ENCODE data around the gene MC1R. TPM values are rescaled to one million over a fixed set of nuclear protein-coding genes. Genes with fewer than 3 reads are reported as not detected.
"Not testable (repeated sequence)": the region's sequence is repeated elsewhere in the genome, so short reads cannot be mapped to it uniquely, and the experiment has no call there.

The MC1R gene
- total RNA-seq, 1 donor from 2014 or later = 8.1 TPM

DNA sequence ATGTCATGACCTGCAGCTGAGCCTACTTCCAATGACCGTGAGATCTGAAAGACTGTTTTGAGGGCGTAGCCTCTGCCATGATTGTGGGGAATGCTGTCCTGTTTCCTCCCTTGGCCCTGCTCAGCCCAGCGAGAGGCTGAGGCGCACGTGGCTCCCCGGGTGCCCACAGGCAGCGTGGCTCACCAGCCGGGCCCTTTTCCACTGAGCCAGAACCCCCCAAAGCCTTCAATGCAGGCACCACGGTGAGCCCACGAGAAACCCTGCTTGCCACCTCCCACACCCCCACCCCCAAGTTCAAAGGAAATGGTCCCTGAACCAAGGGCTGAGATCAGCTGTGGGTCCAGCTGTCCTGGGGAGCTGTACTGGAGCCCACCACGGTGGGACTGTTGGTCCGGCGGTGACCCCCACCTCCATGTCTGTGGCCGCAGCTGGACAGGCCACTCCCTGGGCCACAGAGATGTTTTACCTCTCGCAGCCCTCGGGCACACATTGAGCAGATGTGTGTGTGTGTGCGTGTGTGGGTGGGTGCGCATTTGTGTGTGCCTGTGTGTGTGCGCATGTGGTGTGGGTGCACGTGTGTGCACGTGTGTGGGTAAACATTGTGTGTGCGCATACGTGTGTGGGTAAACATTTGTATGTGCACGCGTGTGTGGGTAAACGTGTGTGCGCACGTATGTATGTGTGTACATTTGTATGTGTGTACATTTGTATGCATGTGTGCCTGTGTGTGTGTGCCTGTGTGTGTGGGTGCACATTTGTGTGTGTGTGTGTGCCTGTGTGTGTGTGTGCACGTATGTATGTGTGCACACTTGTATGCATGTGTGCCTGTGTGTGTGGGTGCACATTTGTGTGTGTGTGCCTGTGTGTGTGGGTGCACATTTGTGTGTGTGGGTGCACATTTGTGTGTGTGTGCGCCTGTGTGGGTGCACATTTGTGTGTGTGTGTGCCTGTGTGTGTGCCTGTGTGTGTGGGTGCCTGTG, 5.0 kb upstream of the MC1R start:
- DNase-seq (ENCODE audit: low spot score) = no peak

DNA sequence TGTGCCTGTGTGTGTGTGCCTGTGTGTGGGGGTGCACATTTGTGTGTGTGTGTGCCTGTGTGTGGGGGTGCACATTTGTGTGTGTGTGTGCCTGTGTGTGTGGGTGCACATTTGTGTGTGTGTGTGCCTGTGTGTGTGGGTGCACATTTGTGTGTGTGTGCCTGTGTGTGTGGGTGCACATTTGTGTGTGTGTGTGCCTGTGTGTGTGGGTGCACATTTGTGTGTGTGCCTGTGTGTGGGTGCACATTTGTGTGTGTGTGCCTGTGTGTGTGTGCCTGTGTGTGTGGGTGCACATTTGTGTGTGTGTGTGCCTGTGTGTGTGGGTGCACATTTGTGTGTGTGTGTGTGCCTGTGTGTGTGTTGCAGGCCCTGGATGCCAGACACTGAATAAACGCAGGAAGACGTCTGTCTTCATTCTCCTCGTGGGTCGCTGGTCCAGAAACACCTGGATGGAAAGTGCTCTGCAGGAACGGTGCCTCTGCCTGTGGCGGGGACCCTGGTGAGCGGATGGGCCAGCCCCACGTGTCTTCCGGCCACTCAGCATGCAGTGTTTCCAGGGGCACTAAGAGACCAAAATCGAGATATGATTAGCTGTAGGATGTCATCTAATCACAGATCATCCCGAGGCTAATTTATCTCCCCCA, 3.9 kb upstream of the MC1R start:
- not testable (repeated sequence) for DNase-seq (ENCODE audit: low spot score)

DNA sequence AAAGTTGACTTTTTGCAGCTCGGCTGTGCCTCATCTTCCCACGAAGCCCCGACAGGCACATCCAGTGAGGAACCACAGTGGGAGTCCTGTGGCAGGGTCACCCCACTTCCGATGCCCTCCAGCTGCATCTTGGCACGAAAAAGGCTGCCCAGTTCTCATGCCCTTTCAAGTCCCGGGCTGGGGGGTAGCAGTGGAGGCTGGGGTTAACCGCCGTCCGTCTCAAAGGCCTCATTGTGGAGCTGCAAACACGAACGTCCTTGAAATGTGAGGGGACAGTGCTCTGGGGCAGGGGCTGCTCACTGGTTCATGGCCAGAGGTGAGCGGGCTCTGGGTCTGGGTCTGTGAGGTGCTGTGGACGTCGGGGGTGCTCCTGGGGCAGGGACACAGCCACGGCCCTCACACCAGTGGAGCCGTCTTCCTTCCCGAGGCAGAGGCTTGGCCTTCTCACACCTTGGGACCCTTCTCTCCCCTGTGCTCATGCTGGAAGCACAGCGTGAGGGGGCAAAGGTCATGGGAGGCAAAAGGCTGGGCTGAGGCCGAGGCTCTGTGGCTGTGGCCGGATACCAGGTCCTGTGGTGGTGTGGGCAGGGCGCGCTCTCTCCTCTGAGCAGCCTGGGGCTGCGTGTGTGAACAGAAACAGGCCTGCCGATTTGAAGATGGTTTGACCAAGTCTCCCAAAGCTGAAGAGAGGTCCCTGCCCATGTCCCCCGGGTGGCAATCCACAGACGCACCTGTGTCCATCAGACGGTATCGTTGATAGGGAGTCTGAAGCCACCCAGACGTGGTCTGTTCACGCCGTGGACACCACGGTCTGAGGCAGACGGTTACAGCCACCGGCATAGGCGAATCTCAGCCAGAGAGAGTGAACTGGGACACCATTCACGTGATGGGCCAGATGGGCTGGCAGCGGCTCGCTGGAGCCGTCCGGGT, 3.1 kb upstream of the MC1R start:
- no peak for DNase-seq (ENCODE audit: low spot score)

DNA sequence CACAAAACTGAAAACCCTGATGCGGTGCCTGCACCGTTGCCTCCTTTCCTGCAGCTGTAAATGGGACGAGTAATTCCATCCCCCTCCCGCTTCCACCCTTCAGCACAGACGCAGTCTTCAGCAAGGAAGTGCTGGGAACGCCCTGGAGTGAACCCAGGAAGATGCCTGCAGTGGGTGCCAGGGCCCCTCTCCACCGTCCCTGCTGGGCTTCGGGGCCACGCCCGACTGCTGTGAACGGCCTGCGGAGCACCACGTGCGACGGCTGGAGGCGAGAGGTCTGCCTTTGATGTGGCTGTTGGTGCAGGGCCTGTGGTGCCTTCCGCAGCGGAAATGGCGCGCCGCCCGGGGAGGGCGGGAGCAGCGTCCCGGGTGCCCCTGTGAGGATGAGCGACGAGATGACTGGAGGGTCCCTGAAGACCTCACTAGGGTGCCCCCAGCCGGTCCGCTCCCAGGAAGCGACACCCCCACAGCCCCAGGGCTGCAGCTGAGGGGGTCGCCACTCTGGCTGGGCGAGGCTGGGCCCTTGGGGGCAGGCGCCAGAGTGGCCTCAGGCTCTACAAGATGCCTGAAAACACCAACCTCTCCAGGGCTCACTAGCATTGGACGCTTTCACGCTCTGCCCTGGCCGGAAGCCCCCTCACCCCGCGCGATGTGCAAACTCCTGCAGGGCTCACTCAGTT, 749 bp upstream of the MC1R start:
- DNase-seq (ENCODE audit: low spot score) = peak; percentile 53

DNA sequence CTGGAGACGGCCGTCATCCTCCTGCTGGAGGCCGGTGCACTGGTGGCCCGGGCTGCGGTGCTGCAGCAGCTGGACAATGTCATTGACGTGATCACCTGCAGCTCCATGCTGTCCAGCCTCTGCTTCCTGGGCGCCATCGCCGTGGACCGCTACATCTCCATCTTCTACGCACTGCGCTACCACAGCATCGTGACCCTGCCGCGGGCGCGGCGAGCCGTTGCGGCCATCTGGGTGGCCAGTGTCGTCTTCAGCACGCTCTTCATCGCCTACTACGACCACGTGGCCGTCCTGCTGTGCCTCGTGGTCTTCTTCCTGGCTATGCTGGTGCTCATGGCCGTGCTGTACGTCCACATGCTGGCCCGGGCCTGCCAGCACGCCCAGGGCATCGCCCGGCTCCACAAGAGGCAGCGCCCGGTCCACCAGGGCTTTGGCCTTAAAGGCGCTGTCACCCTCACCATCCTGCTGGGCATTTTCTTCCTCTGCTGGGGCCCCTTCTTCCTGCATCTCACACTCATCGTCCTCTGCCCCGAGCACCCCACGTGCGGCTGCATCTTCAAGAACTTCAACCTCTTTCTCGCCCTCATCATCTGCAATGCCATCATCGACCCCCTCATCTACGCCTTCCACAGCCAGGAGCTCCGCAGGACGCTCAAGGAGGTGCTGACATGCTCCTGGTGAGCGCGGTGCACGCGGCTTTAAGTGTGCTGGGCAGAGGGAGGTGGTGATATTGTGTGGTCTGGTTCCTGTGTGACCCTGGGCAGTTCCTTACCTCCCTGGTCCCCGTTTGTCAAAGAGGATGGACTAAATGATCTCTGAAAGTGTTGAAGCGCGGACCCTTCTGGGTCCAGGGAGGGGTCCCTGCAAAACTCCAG, 1.1 kb downstream of the MC1R start:
- no peak for DNase-seq (ENCODE audit: low spot score)

DNA sequence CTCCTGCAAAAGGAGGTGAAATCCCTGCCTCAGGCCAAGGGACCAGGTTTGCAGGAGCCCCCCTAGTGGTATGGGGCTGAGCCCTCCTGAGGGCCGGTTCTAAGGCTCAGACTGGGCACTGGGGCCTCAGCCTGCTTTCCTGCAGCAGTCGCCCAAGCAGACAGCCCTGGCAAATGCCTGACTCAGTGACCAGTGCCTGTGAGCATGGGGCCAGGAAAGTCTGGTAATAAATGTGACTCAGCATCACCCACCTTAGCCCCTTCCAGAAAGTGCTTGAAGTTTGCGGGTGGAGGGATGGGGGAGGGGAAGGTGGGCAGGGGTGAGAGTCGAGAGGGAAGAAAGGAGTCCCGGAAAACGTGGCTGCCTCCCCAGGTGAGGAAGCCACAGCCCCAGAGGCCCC, 2.1 kb downstream of the MC1R start:
- no peak for DNase-seq (ENCODE audit: low spot score)

DNA sequence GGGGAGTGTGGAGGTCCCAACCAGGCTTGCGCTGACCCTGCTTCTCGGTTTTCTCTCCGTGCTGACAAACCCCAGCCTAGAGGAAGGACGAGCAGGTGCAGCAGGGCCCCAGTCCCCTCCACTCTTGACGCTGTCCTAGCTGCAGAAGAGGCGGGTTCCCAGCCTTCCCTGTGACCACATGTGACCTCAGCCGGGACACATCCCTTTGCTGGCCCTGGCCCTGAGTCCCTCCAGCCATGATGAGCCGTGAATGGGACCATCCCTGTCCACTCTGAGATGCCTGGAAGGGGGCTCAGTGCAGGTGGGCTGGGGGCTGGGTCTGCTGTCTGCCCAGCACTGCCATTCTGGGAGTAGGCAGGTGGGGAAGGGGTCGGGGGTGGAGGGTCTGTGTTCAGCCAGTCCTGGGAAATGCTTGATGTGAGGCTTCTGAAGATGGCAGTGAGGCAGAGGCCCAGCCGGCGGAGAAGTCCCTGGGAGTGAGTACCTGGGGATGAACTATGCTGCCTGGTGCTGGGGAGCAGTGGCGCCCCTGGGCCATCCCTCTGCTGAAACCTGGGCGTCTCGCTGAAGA, 2.6 kb downstream of the MC1R start:
- no peak for DNase-seq (ENCODE audit: low spot score)

DNA sequence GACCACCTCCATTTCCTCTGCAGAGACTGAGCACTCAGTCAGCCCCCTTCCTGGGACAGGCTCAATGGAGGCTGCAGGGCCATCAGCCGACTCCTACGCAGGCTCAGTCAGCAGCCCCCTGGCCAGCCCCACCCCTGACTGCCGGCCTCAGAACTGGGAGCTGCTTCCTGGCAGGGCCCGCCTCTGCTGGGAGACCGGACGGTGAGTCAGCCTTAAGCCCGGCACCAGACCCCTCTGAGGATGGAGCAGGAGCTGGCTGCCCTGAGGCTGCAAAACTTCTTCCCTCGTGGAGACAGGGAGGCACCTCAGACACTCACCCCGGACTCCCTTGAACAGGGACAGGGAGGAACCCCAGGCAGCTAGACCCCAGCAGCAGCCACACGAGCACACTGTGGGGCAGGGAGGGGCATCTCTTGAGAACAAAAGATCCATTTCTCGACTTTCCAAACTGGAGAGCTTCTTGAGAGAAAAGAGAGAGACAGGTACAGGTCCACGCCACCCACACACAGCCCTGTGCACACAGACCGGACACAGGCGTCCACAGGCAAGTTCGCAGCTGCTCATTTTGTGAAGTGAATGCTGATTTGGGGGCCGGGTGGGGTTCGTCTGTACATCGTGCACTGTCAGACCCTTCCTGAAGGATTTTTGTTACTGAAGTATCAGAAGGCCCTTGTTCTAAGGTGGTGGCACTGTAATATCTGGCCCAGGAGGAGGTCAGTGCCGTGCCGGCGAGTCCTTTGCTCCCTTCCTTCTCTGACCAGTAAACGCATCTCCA, 3.2 kb downstream of the MC1R start:
- peak; percentile 50 for DNase-seq (ENCODE audit: low spot score)

DNA sequence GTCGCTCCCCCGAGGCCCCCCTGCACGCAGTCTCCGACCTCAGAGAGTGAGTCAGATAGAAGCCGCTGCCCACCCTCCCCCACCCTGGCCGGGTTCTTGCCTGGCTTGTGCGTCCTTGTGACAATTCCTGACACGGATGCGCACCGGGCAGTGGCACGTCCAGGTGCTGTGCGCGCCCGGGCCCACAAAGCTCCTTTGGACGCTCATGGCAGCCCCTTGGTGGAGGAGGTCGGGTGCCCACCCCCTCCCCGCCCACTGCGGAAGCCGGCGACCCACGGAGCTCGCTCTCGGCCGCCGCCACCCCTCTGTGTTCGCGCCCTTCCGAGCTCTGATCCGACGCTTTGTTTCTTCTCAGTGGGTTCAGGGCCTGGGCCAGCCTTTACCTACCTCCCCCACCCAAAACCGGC, 3.8 kb downstream of the MC1R start:
- DNase-seq (ENCODE audit: low spot score) = peak; percentile 58

DNA sequence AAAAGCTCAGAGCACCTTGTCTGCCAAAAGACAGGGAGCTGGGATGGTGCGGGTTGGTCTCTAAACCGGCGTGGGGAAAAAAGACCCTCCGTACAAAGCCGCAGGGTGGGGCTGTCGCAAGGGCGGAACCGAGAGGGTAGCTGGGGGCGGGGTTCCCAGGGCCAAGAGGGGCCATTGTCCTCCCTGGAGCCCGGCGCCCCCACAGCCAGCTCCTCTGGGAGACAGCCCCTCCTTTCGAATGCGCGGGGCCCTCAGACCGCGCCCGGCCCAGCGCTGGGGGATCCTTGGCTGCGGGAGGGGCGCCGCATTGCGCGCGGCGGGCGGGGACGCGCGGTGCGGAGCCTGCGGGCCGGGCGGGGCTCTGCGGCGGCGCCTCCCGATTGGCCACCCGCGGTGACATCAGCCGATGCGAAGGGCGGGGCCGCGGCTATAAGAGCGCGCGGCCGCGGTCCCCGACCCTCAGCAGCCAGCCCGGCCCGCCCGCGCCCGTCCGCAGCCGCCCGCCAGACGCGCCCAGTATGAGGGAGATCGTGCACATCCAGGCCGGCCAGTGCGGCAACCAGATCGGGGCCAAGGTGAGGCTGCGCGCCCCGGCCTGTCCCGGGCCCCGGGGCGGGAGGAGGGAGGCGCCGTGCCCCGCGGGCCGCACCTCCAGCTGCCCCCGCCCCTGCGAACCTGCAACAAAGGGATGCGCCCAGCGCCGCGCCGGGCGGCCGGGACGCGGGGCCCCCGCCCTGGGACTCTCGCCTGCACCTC, 4.4 kb downstream of the MC1R start, which contains the start of gene TUBB3:
TSS of gene TUBB3 (plus strand) at position 459 of the 756 bp plus-strand sequence. CDS start at position 519, 60 bp downstream.
- DNase-seq (ENCODE audit: low spot score) = peak; percentile 58

DNA sequence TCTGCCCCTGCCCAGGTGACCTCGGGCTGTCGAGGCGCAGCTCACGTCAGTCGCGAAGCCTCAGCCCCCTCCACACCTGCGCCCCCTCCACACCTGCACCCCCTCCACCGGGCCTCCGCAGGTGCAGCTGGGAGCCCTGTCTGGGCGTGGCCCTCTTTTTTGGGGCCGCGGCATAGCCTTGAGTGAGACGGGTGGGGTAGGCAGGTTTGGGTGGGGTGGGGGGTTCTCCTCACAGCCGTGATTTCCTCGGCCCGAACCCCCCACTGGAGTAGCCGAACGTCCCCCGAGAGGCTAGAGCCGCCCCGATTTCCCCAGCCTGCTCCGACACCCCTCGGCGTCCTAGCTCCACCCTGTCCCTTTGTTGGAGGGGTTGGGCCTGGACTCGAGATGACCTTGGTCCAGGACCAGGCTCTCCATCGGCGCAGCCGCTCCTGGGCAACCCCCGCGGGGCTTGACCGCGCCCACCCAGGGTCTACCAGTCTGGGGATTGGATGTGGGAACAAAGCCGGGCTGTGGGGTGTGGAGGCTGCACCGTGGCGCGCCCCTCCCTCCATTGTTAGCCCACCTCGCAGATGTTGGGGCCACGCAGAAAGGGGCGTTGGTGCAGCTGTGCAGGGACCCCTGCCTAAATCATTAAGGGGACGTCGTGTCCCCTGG, 5.1 kb downstream of the MC1R start:
- no peak for DNase-seq (ENCODE audit: low spot score)

DNA sequence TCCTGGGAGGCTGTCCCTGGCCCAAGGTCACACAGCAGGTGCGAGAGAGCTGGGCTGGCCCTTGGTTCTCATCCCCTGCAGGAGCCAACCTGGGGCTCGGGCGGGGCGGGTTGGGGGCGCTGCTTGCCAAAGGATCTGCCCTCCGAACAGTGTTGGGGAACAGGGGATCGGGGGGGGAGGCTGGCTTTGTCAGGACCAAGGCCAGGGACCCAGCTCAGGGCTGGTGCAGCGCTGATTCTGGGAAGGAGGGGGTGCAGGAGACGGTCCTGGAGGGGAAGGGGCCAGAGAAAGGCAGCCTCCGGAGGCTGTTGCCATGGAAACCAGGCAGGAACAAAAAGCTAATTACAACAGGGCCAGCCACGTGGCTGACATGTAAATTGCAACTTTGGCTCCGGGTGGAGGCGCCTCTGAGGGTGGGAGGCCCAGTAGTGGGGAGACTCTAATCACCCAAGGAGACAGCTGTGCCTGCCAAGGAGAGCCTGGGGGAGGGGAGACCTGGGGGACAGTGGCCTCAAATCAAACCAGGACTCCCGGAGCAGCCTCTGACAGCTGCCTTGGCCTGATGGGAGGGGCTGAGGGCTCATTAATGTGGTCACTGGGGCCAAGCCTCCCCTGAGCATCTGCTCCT, 5.7 kb downstream of the MC1R start:
- no peak for DNase-seq (ENCODE audit: low spot score)

DNA sequence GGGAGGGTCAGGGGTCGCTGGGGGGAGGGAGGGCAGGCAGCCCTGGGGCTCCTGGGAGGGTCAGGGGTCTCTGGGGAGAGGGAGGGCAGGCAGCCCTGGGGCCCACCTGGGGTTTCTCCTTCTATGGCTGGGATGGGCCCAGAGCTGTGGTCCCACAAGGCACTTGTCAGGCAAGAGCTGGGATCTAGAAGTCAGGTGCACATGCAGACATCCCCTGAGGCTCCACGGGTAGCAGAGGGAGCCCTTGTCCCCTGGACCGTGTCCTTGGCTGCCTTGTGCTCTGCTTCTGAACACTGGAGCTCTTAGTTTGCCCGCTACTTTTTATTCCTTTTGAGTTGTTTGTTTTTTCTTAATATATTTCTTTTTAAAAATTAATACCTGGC, 6.3 kb downstream of the MC1R start:
- no peak for DNase-seq (ENCODE audit: low spot score)

DNA sequence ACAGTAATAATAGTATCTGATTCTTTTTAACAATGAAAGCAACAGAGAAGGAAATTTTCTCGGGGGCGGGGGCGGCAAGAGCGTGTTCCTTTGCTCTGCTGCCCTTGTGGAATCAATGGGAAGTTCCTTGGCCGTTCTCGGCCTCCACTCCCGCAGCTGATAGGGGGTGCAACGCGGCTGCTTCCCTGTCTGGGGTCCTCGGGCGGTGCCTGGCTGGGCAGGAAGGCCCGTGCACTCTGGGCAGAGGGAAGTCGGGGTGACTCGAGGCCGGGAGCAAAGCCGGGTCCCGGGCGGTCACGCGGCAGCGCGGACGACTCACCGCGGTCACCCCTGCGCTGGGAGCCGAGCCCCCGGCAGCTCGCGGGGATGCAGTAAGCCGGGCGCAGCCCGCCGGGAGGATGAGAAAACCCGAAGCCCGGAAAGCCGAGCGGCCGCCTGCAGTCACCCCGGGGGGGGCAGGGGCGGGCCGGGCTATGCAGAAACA, 7.0 kb downstream of the MC1R start:
- no peak for DNase-seq (ENCODE audit: low spot score)

DNA sequence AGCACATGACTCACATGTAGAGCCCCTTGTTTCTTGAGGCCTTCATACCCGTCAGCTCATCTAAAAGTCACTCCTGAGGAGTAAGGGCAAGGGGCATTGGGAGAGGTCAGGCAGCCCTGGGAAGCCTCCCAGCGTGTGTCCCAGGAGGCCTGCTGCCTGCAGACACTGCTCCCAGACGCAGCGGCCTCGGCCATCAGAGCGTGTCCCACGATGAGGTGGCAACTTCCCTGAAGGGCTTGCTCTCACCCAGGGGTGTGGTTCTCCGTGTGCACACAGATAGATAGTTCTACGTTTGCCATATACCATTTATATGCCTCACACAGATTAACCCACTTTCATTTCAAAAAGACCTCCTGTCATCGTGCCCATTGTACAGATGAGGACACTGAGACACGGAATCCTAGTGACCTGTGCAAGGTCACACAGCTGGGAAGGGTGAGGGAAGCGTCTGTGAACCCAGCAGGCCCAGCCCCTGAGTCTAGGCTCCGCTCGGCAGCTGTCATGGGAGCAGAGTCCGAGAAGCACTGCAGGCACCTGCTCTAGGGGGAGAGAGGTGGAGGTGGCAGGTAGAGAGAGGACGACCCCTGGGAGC, 12.7 kb downstream of the MC1R start:
- no peak for DNase-seq (ENCODE audit: low spot score)

DNA sequence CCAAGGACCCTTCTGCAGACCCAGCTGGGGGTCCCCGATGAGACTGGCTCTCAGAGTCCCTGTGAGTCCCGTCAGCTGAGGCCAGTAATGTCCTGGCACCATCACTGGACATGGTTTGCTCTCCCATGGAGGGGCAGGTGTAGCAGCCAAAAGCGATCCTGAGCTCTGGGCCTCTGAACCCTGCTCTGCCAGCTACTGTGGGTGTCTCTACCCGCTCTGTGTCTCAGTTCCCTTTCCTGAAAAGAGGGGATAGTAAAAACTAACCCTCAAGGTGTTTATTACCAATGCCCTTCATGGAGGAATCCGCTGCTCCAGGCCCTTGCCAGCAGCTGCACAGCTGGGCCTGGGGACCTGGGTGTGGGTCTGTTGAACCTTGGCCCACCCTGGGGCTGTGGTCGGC, 13.3 kb downstream of the MC1R start:
- DNase-seq (ENCODE audit: low spot score) = no peak

DNA sequence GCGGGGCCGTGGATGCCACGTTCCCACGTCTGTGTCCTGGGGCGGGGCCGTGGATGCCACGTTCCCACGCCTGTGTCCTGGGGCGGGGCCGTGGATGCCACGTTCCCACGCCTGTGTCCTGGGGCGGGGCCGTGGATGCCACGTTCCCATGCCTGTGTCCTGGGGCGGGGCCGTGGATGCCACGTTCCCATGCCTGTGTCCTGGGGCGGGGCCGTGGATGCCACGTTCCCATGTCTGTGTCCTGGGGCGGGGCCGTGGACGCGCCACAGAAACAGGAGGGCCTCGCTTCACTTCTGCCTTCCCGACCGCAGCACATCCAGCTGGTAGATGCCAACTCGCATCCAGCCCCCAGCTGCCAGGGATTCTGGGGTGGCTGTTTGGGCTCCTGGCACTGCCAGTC, 15.4 kb downstream of the MC1R start:
- DNase-seq (ENCODE audit: low spot score) = not testable (repeated sequence)
